ENCODE measurements around the gene C15orf40. TPM values are rescaled to one million over a fixed set of nuclear protein-coding genes. Genes with fewer than 3 reads are reported as not detected.

C15orf40 gene
- total RNA-seq, 1 donor from 2014 or later, result 41.9 TPM

DNA sequence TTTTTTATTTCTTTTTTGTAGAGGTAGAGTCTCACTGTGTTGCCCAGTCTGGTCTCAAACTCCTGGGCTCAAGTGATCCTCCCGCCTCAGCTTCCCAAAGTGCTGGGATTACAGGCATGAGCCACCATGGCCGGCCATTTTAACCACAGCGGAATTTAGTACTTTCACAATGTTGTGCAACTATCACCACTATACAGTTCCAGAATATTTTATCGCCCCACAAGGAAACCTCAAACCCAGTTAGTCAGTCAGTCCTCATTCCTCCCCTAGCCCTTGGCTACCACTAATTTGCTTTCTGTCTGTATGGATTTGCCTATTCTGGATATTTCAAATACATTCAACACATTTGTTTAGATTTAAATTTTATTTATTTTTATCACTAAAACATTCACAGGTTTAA, 43.4 kb downstream of the C15orf40 start:
- CTCF ChIA-PET, result no interaction called here
- H3K27me3 Mint-ChIP-seq, result no peaks in the 10 kb centered on the region
- no peaks in the 10 kb centered on the region for H3K4me1 Mint-ChIP-seq
- no peaks in the 10 kb centered on the region for H3K36me3 Mint-ChIP-seq (ENCODE audit: low read depth)
- no peak for TF ChIP-seq CTCF (IDR thresholded peaks at IDR 0.05)
- no peak overlapping the region for H3K4me3 Mint-ChIP-seq
- no peaks in the 10 kb centered on the region for H3K9me3 Mint-ChIP-seq
- POLR2A ChIA-PET, result no interaction called here
- ATAC-seq (ENCODE audit: low read depth) (no peak), DNase-seq (no peak)
- no peak overlapping the region for H3K27ac Mint-ChIP-seq
- intact Hi-C loops (cut with micrococcal nuclease), result no loop called here

GRCh38 chr15:82966671-82967071, 44.8 kb downstream of the C15orf40 start:
- ATAC-seq (ENCODE audit: low read depth) (no peak), DNase-seq (no peak)
- POLR2A ChIA-PET, result no interaction called here
- TF ChIP-seq CTCF (IDR thresholded peaks at IDR 0.05), result no peak
- intact Hi-C loops (cut with micrococcal nuclease), result no loop called here
- Mint-ChIP-seq H3K4me3 (no peak overlapping the region), H3K4me1 (no peaks in the 10 kb centered on the region), H3K27ac (no peak overlapping the region), H3K27me3 (no peaks in the 10 kb centered on the region), H3K9me3 (no peaks in the 10 kb centered on the region), H3K36me3 (ENCODE audit: low read depth) (no peaks in the 10 kb centered on the region)
- CTCF ChIA-PET, result no interaction called here

GRCh38 chr15:82964890-82965289, 46.5 kb downstream of the C15orf40 start:
- TF ChIP-seq CTCF (IDR thresholded peaks at IDR 0.05), result no peak
- no peak overlapping the region for H3K27ac Mint-ChIP-seq
- no peaks in the 10 kb centered on the region for H3K36me3 Mint-ChIP-seq (ENCODE audit: low read depth)
- H3K4me1 Mint-ChIP-seq, result no peaks in the 10 kb centered on the region
- no peaks in the 10 kb centered on the region for H3K27me3 Mint-ChIP-seq
- CTCF ChIA-PET, result no interaction called here
- H3K9me3 Mint-ChIP-seq, result no peaks in the 10 kb centered on the region
- POLR2A ChIA-PET, result no interaction called here
- ATAC-seq (ENCODE audit: low read depth) (no peak), DNase-seq (no peak)
- no peak overlapping the region for H3K4me3 Mint-ChIP-seq
- intact Hi-C loops (cut with micrococcal nuclease), result no loop called here

DNA sequence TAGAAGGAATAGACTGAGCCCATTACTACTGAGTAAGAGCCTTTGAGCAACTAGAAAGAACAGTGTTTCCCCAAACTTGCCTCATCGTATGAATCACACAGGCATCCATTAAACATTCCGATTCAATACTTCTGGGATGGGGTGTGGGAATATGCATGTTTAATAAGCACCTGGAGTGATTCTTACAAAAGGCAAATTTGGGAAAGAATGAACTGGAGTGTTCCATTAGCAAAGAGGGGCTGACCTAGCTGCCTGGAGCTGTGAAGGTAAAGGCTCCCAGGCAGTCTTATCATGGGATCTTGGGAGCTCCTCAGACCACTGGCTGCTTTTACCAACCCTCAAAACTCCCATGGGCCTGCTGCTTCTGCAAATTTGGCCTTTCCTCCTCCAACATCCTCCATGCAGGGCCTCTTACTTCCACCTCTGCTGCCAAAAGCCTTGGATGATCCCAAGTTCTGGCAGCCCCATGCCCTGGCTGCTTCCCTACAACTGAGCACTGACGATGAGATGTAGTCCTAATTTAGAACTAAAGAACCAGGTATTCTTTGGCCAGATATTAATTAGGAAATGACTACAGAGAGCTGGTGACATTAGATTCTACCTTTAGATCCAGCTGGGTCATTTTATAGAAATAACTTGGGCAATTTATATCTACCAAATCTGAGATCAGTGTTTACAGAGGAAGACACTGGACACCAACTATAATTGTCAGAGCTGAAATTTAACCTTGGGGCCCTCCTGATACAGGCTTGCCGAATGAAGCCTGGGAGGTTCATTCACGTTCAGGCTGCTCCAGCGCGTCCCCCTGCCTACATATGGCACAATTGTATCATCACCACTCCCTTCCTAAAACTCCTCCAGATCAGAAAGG, 47.7 kb downstream of the C15orf40 start:
- Mint-ChIP-seq H3K4me3 (no peak overlapping the region), H3K27me3 (no peaks in the 10 kb centered on the region), H3K4me1 (no peaks in the 10 kb centered on the region), H3K27ac (no peak overlapping the region), H3K36me3 (ENCODE audit: low read depth) (no peaks in the 10 kb centered on the region), H3K9me3 (no peaks in the 10 kb centered on the region)
- ChIA-PET CTCF (no interaction called here), POLR2A (no interaction called here)
- no peak for TF ChIP-seq CTCF (IDR thresholded peaks at IDR 0.05)
- intact Hi-C loops (cut with micrococcal nuclease), result no loop called here
- no peak for ATAC-seq (ENCODE audit: low read depth)
- DNase-seq, result no peak

- Mint-ChIP-seq H3K4me1 (no peaks in the 10 kb centered on the region), H3K9me3 (no peaks in the 10 kb centered on the region), H3K27me3 (no peaks in the 10 kb centered on the region), H3K27ac (no peak overlapping the region), H3K4me3 (no peak overlapping the region), H3K36me3 (ENCODE audit: low read depth) (no peaks in the 10 kb centered on the region)
- DNase-seq, result no peak
- intact Hi-C loops (cut with micrococcal nuclease), result no loop called here
- CTCF ChIA-PET, result no interaction called here
- no peak for ATAC-seq (ENCODE audit: low read depth)
- TF ChIP-seq CTCF (IDR thresholded peaks at IDR 0.05), result no peak
- POLR2A ChIA-PET, result no interaction called here
Observed at GRCh38 chr15:82960766-82961165, 50.7 kb downstream of the C15orf40 start.
